Endodermal cell (in vitro differentiated cells): Measurements from ENCODE around the gene CUX1. TPM values are rescaled to one million over a fixed set of nuclear protein-coding genes. Genes with fewer than 3 reads are reported as not detected.
A peak's percentile ranks its signal among the peaks of the same experiment; 100 is the strongest.

Source experiments
- DNase-seq: peaks from one replicate; pipeline ENCODE4 v3.0.0-alpha.2; 2017
- H3K27ac ChIP-seq: 2 replicates; pipeline ENCODE4 v1.5.1; 2013; ENCODE audit warnings: mild to moderate bottlenecking, low read depth, low read length, moderate library complexity
- H3K27me3 ChIP-seq: 2 replicates; pipeline ENCODE4 v1.6.1; 2013; ENCODE audit warnings: mild to moderate bottlenecking, low read length, moderate library complexity; ENCODE audit not compliant: insufficient read depth, control insufficient read depth, poor library complexity, severe bottlenecking
- H3K36me3 ChIP-seq: 2 replicates; pipeline ENCODE4 v1.7.0; 2013; ENCODE audit warnings: mild to moderate bottlenecking, low read length, moderate library complexity; ENCODE audit not compliant: control insufficient read depth, insufficient read depth
- H3K4me1 ChIP-seq: one replicate; pipeline ENCODE4 v1.7.0; 2013; ENCODE audit warnings: low read length; ENCODE audit not compliant: control insufficient read depth, insufficient read depth
- H3K4me3 ChIP-seq: 2 replicates; pipeline ENCODE4 v1.5.1; 2013; ENCODE audit warnings: mild to moderate bottlenecking, low read length, moderate library complexity
- H3K9ac ChIP-seq: 2 replicates; pipeline ENCODE4 v1.6.1; 2013; ENCODE audit warnings: mild to moderate bottlenecking, low read length, moderate library complexity; ENCODE audit not compliant: poor library complexity, severe bottlenecking; ENCODE audit errors: extremely low read depth
- H3K9me3 ChIP-seq: 2 replicates; pipeline ENCODE4 v1.6.1; 2013; ENCODE audit warnings: mild to moderate bottlenecking, low read length, moderate library complexity; ENCODE audit not compliant: control insufficient read depth
- H3K27ac Mint-ChIP-seq: 2 replicates; pipeline ENCODE4 v1.8.0; 2020; ENCODE audit warnings: mixed read lengths
- H3K27me3 Mint-ChIP-seq: 2 replicates; pipeline ENCODE4 v1.8.0; 2021; ENCODE audit warnings: mild to moderate bottlenecking, mixed read lengths; ENCODE audit not compliant: insufficient read depth
- H3K36me3 Mint-ChIP-seq: 2 replicates; pipeline ENCODE4 v1.8.0; 2020; ENCODE audit warnings: low read depth, mixed read lengths
- H3K4me1 Mint-ChIP-seq: 2 replicates; pipeline ENCODE4 v1.8.0; 2020; ENCODE audit warnings: mixed read lengths
- H3K4me3 Mint-ChIP-seq: 2 replicates; pipeline ENCODE4 v1.8.0; 2020; ENCODE audit warnings: mild to moderate bottlenecking, moderate library complexity, mixed read lengths
- H3K9me3 Mint-ChIP-seq: 2 replicates; pipeline ENCODE4 v1.8.0; 2020; ENCODE audit warnings: mild to moderate bottlenecking, mixed read lengths
- CTCF ChIP-seq: fragments of 200-600 bp; sonication (generic); conservative IDR thresholded peaks from 2 replicates; pipeline ENCODE4 v1.5.0; 2021; ENCODE audit warnings: antibody characterized with exemption, mild to moderate bottlenecking
- WGBS, 2 experiments: methylation state at CpG; one replicate each; pipeline versions ENCODE4 v1.1.5 to v1.1.7; 2013; ENCODE audit warnings: missing lambda C conversion rate in 2 of 2, mixed read lengths in 1 of 2; ENCODE audit not compliant: insufficient coverage in 1 of 2, insufficient read length in 1 of 2; 5-methylcytosine and 5-hydroxymethylcytosine counted together
- total RNA-seq, 2 donors: library from RNA; stranded (reverse); fragmentation: NEBNext Ultra II Directional in 1 of 2; extraction: Animal tissue kit (Norgen Biotek cat#: 25700) in 1 of 2; gene quantifications; 2 replicates in 1 of 2; 3 replicates in 1 of 2; pipeline ENCODE4 v1.2.1, GENCODE V29; 2021

The CUX1 gene
- total RNA-seq, 2 donors from 2014 or later = 85.1 to 108 TPM

- Mint-ChIP-seq H3K9me3 (no peaks in the 10 kb centered on the region), H3K27ac (peak overlapping the region; percentile 53), H3K4me3 (no peak overlapping the region), H3K4me1 (peaks cover 22% of the 10 kb centered on the region), H3K27me3 (no peaks in the 10 kb centered on the region), H3K36me3 (peaks cover 18% of the 10 kb centered on the region)
- Histone ChIP-seq H3K4me1 (peaks cover 8% of the 10 kb centered on the region), H3K4me3 (no peak overlapping the region), H3K9ac (no peak overlapping the region), H3K36me3 (peaks cover 18% of the 10 kb centered on the region), H3K9me3 (no peaks in the 10 kb centered on the region), H3K27ac (peak overlapping the region; percentile 58), H3K27me3 (no peaks in the 10 kb centered on the region)
- TF ChIP-seq CTCF = no peak
- WGBS, 2 experiments = 91 to 94% methylated on average over 11 to 21 of the region's 21 CpGs
- no peak for DNase-seq
These were observed 94.6 kb downstream of the CUX1 start for GRCh38 chr7:101911800-101912715.

DNA sequence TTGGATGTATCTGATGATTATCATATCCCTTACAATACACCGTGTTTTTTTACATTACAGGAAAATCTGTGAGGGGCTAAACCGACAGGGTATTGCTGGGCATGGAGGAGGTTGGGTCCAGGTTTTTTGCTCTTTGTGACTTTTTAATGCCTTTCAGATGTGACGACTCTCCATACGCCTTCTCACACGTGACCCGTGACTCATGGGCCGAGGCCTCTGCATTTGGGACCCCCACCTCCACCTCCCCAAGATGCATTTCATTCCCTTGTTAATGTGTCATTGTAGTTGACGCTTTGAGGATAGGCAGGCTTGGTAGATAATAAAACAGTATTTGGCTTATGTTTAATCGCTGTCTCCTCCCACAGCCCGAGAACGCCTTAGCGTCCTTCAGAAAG, 95.3 kb downstream of the CUX1 start:
- Histone ChIP-seq H3K4me3 (no peak overlapping the region), H3K36me3 (peaks cover 25% of the 10 kb centered on the region), H3K9me3 (no peaks in the 10 kb centered on the region), H3K27ac (peak overlapping the region; percentile 58), H3K9ac (no peak overlapping the region), H3K4me1 (peaks cover 8% of the 10 kb centered on the region), H3K27me3 (no peaks in the 10 kb centered on the region)
- whole genome bisulfite sequencing, 2 experiments = 83 to 95% methylated on average over 3 to 12 of the region's 12 CpGs
- no peak for DNase-seq
- Mint-ChIP-seq H3K27ac (peak overlapping the region; percentile 53), H3K4me3 (no peak overlapping the region), H3K27me3 (no peaks in the 10 kb centered on the region), H3K9me3 (no peaks in the 10 kb centered on the region), H3K4me1 (peaks cover 22% of the 10 kb centered on the region), H3K36me3 (peaks cover 25% of the 10 kb centered on the region)
- TF ChIP-seq CTCF = no peak

GRCh38 chr7:101913247-101913721, 95.9 kb downstream of the CUX1 start:
- H3K27ac Mint-ChIP-seq = peak overlapping the region; percentile 53
- no peaks in the 10 kb centered on the region for H3K27me3 Mint-ChIP-seq
- no peak for TF ChIP-seq CTCF
- Histone ChIP-seq H3K27me3 (no peaks in the 10 kb centered on the region), H3K27ac (no peak overlapping the region), H3K4me3 (no peak overlapping the region), H3K9me3 (no peaks in the 10 kb centered on the region), H3K9ac (no peak overlapping the region), H3K36me3 (peaks cover 31% of the 10 kb centered on the region), H3K4me1 (peaks cover 8% of the 10 kb centered on the region)
- peaks cover 30% of the 10 kb centered on the region for H3K36me3 Mint-ChIP-seq
- no peaks in the 10 kb centered on the region for H3K9me3 Mint-ChIP-seq
- no peak for DNase-seq
- 90 to 93% methylated on average over 10 to 24 of the region's 24 CpGs for WGBS, 2 experiments
- no peak overlapping the region for H3K4me3 Mint-ChIP-seq
- peaks cover 22% of the 10 kb centered on the region for H3K4me1 Mint-ChIP-seq
